COLO668 (cell line): ENCODE results near the gene CRYZ.
"Not testable (repeated sequence)": the region's sequence is repeated elsewhere in the genome, so short reads cannot be mapped to it uniquely, and the experiment has no call there.

ENCODE experiments used
- DNase-seq: peaks from one replicate; lab custom pipeline; 2025; ENCODE audit not compliant: unreplicated experiment; lab: John Stamatoyannopoulos, UW

The CRYZ gene

DNA sequence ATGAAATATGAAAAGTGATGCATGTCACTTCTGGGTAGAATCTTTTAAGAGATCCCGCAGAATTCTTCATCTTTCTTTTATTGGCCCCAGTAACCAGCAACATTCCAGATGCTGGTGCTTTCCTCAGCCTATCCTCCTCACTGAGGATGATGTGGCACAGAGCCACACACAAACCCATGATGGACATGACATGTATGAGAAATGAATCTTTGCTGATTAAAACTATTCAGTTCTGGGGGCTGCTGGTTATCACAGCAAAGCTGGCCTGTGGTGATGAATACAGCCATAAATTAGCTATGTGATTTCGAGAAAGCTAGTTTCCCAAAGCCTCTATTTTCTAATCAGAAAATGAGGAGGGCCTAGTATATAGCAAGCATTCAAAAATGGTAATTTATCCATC is 51.0 kb downstream of the CRYZ start:
- DNase-seq, result no peak

DNA sequence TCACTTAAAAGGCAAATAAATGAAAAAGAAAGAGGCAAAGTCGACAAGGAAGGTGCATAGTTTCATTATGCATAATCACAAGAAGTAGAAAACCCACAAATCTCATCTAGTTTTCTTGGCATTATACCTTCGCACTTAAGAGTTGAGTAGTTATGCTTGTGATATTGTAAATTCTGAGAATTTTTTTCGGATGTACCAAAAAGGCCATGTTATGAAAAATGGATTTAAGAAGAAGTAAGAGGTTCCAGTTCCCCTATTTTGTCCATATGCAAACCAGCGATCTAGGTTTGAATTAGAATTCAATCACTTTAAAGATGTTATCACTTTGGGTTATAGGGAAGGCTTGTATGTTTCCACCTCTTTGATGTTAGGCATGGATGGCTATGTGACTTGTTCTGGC is 51.4 kb downstream of the CRYZ start:
- DNase-seq, result no peak

DNA sequence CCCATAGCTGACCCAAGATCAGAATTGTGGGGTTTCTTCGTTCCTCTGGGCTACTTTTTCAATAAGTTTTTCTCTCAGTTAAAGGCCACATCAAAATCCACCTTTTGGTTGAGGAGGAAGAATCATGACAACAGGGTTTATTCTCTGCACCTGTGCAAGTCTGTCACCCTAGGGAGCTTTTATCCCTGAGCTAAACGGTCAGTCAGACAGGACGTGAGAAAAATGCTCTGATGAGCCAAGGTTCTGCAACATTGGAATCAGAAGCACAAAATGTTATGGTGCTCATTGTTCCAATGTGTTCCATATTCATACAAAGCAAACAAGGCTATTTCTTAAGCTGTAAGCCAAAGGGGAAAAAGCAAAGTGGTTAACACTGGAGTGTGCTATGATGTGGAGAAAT is 51.8 kb downstream of the CRYZ start:
- DNase-seq, result no peak

DNA sequence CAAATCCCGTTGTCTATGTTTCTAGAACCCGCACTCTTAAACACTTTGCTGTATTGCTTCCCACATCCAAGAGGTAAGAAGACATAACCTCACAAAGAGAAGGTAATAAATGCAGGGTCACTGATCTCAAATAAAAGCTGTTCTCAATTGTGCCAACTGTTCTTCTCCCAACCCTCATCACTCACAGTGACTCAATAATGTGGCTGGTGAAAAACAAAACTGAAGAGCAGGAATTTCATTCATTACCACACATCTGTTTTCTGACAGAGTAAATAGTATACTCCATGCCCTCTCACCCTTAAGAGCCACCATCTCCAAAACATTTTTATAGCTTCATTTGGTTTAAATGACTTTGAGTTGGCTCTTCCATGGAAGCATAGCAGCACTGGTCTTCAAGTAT is 53.0 kb downstream of the CRYZ start:
- no peak for DNase-seq

DNA sequence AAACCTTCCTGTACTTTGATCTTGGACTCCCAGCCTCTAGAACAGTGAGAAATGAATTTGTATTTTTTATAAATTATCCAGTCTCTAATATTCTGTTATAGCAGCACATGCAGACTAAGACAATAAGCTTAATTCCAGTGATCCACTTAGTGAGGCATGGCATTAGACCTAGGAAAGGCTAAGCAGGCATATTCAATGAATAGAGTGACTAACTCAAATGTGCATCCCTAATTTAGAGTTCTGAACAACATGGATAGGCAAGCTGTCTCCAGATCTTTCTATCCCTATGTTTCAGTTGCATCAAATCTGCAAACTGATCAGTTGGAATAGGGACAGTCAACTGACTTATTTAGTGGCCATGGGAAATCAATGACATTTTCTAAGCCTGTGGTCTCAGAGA is 54.9 kb downstream of the CRYZ start:
- no peak for DNase-seq

DNA sequence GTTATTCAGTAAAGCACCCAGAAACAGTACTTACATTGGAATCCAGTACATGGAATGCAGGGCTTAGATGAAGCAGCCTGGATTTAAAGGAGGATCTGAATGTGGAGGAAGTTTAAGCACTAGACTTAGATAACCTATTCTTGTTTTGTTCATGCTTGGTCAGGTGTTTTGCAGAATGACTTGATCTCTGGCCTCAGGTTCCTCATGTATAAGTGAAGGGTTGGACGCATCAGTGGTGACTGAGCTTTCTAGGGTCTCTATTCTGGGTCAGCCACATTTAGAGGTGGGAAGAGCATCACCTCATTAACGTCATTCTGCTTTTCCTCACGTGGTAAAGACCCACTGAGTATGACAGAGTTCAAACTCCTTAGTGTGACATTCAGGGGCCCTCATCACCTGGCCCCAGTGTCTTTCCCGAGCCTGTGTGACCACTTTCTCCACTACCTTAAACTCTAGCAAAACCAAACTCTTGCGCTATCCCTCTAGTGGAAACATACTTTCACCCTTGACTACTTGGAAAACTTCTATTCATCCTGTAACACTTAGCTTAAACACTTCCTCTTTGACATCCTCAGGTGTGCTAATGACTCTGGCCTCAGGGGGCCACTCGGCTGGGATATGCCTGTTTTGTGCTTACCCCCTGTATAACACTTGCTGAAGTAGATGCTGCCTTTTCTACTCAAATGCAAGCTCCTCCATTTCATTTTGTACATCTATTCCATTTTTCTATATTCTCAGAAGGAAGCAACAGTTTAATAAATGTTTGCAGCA is 58.4 kb downstream of the CRYZ start:
- DNase-seq, result no peak

DNA sequence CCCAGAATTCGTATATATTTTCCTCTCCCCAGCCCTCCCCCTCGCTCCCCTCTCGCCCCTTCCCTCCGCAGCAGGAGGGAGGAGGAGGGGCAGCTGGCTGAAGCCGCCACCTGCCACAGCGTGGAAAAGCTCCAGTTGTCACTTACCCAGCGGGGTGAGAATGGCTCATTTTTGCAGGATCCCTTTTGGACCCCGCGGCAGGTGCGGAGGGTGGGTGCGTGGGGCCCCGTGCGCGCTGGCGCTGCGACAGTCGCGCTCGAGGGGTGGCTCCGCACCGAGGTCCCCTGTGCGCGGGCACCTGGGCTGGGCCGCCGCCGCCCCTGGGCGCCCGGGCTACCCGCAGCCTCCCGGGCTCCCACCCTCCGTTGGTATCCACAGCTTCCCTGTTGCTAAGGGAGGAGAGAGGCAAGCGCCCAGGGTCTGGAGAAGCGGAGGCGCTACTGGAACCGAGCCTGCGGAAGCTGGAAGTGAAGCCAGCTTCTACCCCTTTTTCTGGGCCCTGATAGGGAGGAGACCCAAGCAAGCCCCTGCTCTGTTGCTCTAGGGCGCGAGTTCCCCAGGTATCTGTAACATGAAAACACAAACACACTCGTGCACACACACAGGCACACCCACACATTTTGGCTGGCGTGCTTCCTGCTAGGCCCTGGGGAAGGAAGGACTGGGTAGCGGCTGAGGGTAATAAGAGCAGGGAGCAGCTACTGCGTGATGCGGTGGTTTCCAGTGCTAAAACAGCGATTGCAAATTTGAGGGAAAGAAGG is 59.3 kb downstream of the CRYZ start, which contains the start of gene ERICH3:
TSS of gene ERICH3 (minus strand) at position 442 of the 761 bp plus-strand sequence. CDS start at position 169, 273 bp downstream.
- DNase-seq, result peak; percentile 74

DNA sequence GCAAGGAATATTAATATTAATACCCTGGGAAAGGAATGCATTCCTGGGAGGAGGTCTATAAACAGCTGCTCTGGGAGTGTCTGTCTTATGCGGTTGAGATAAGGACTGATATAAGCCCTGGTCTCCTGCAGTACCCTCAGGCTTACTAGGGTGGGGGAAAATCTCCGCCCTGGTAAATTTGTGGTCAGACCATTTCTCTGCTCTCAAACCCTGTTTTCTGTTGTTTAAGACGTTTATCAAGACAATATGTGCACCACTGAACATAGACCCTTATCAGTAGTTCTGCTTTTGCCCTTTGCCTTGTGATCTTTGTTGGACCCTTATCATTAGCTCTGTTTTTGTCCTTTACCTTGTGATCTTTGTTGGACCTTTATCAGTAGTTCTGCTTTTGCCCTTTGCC is 62.0 kb downstream of the CRYZ start:
- DNase-seq, result not testable (repeated sequence)
